Stimulated activated CD8-positive, alpha-beta memory T cell treated with anti-CD3 and anti-CD28 coated beads, Interleukin-15, amount 100 ng/mL, for 1 hour (primary cell): ENCODE results near the gene CAMKK1.
"Not testable (repeated sequence)": the region's sequence is repeated elsewhere in the genome, so short reads cannot be mapped to it uniquely, and the experiment has no call there.

ENCODE experiments used
- DNase-seq: peaks from one replicate; pipeline ENCODE4 v3.0.0-alpha.2; 2020; ENCODE audit warnings: low read depth

CAMKK1 gene

DNA sequence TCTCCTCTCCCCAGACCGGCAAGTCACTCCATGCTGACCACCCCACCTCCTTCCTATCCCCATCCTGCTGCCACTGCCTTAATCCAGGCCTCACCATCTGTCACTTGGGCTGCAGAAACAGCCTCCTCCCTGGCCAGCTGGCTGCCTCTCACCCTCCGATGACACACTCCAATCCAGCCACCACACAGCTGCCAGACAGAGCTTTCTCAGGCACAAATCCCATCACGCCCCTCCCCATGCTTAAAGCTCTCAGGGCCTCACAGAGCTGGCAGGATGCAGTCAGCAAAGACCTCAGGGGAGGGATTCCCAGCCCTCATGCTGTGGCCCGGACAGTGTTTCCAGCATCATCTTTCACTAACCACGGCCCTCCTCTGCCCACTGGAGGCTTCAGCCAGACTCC is 13.7 kb downstream of the CAMKK1 start:
- no peak for DNase-seq

DNA sequence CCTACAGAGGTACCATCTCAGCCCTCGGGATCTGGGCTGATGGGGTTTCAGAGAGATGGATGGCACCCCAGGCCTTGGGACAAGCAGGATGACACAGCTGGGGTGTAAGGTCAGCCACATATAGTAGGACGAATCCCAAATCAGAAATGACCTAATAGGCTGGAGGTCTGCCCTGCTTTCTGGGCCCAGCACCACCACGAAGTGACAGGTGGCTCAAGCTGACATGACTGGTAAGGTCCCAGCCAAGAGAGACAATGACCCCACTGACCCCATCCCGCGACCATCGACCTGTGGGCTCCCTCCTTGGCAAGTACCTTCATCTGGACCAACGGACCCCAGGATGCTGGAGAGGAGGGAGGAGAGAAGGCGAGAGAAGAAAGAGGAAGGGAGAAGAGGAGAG is 15.6 kb downstream of the CAMKK1 start:
- DNase-seq = no peak

DNA sequence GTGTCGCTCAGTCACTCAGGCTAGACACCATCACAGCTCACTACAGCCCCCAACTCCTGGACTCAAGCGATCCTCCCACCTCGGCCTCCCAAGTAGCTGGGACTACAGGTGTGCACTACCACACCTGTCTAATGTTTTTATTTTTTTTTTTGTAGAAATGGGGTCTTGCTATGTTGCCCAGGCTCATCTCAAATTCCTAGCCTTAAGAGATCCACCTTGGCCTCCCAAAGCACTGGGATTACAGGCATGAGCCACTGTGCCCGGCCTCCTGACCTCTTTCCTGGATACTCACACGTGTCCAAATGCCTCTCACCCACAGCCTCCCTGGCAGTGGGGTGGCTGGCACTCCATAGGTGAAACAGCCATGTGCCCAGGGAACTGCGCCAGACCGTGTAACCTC is 17.5 kb downstream of the CAMKK1 start:
- DNase-seq = no peak

DNA sequence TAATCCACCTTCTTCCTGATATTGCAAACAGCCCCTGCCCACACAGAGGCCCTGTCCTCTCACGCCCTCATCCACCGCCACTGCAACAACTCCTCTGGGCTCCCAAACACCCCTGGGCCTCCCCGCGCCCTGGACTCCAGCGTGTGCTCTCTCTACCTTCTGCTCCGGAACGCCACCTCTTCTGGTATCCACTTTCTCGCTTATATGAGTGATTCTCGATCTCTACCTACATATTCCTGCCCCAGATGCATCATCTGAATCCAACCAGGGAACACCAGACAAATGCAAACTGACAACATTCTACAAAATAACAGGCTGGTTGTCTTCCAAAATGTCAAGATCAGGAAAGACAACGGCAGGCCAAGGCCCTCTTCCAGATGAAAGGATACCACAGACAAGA is 19.0 kb downstream of the CAMKK1 start:
- DNase-seq = no peak

DNA sequence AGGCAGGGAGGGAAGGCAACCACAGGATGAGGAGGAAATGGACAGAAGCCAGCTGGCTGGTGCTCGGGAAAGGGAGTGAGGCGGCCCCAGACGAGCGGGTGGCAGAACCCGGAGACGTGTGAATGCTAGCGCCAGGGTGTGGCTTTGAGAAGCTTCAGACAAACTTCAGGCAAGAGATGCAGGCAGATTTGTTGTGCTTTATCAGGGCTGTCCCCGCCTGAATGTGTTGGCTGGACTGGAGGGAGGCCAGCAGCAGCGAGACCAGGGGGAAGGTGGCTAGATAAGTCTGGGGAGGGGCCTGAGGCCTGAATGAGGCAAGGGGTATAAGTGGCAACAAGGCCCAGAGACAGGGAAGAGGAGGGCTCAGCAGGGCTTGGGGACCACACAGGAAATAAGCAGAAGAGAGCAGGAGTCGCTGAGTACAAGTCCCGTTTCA is 22.0 kb downstream of the CAMKK1 start:
- DNase-seq = no peak

DNA sequence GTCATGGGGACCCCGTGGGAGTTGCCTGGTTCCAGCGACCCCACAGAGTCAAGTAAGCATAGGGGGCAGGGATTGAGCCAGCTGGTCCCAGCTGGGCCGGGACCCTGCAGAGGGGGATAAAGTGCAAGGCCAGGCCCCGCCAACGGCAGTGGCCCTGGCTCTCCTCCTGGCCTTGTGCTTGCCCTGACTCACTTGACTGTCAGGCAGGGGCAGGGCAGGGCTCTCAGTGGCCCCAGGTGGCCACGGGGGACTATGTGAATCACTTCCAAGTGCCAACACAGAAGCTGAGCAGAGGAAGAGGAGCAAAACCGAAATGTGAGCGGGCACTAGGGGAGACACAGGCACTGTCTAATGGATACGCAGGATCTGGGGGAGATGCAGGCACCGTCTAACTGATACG is 25.2 kb downstream of the CAMKK1 start:
- no peak for DNase-seq

DNA sequence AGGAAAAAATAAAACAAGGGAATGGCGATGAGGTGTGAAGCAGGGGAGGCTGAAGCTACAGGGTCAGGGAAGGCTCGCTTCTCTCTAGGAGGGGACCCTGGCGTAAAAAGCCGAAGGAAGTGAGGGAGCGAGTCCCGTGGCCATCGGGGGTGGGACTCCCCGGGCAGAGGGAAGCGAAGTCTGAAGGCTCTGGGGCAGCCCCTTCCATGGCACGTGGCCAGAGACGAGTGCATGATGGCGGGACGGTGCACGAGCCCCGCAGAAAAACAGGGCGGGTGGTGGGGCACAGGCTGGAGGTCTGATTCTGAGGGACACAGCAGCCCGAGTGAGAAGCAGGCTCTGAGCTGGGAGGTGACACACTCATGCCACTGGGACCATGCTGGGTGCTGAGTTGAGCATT is 25.7 kb downstream of the CAMKK1 start:
- no peak for DNase-seq

DNA sequence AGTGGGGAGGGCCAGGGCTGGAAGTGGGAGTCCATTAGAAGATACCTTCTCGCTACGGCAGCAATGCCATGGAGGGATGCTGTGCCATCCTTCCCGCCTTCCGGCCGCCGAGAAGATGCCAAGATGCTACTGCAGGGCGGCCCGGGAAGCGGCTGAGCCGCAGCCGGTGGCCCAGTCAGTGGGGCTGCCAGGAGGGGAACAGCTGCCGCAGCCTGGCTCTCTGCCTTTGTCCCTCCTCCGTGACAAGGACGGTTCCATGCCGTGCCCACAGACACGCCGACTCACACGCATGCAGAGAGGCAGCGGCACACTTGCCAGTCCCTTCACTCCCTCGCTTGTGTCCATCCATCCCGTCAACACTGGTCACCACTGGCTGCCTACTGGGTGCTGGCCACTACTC is 26.6 kb downstream of the CAMKK1 start:
- DNase-seq = no peak

DNA sequence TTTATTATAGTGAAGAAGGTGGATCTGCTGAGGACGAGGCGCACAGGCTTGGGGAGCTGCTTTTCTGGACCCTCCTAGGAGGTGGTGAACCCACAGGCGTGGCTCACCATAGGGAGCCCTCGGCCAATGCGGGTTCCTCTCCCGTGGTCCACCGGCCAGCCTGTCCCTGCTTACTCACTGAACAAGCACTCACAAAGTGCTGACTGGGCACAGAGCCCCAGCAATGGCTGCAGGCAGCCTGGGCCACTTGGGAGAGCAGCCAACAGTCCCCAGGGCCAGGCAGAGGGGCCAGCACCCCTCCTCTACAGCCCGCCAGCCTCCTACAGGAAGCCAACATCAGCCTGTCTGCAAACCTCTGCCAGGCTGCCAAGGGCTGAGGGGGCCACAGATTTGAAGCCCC is 27.7 kb downstream of the CAMKK1 start:
- no peak for DNase-seq

DNA sequence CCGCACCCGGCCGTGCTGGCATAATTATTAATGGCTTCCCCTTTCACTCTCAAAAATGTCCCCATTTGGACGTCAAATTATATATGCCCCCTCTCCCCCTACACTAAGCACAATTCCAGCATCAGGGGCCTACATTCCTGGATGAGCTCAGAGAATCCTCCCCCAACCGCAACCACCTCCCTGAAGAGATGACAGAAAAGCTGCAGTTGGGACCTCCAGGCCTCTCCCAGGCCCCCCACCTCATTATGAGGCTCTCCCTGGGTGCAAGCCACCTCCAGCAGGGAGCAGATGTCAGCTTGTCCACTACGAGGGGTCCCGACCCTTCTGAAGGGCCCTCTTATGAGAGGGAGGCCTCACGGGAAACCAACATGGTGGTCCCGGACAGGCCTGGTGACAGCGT is 28.3 kb downstream of the CAMKK1 start:
- DNase-seq = no peak

DNA sequence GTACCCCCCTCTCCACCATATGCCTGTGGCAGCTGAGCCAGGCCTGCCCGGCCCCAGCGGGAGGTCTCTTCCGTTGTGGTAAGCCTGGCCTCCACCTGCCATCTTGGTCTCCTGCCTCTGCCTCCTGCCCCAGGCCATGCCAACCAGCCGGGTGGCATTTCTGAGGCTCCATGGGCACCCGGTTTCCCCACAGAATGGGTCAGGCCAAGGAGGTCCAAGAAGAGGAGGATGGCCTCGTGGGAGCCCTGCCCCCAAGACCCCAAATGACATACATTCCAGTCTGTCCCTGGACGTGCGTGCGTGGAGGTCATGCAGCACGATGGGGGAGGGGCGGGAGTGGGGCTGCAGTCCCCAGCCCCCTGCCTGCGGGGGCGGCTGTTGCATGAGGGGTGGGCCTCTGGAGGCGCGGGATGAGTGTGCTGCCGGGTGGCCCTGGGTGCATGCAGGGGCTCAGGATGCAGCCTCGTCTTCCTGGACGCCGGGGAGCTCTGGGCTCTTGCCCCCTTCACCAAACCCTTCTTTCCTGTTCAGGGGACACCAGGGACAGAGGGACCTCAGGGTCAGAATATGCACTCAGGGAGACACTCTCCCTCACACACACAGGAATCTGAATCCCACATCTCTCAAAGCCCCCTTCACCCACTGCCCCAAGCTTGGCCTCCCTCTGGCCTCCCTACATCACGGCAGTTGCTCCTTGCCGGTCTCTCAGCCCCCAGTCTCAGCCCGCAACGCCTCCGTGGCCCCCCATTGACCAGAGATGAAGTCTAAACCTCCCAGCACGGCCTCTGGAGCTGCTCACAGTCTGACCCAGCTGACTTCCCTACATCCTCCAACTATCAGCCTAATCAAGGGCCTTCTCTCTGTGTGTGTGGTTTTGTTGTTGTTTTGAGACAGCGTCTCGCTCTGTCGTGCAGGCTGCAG is 30.8 kb downstream of the CAMKK1 start:
- DNase-seq = no peak

DNA sequence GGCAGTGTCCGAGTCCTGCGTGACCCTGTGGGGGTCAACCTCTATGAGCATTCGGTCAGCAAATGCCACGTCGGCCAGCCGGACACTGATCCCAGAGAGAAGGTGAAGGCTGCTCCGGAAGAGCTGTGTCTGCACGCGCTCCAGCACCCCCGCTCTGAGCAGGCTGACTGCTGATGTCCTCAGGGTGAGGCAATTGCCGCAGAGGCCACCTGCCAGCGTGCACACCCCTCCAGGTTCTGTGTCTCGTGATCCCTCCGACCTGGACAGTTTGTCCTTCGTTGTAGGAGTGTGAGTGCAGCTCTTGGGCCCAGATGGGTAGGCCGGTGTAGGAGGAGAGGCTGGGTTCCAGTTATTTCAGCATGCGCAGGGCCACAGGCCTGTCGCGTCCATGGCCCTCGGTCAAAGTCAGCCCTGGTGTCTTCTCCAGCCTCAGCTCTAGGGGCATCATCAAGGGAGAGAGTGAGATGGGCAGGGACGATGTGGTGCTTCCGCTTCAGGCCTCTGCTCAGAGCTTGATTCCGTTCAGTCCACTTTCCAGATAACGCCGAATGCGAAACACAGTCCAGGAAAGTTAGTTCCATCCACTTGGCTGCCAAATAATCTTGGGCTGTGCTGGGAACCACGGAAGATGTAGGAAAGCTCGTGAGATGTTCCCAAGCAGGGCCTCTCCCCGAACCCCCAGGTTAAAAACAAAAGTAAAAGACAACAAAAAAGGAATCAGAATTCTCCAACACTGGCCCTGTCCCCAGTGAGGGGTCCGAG is 31.7 kb downstream of the CAMKK1 start:
- no peak for DNase-seq

DNA sequence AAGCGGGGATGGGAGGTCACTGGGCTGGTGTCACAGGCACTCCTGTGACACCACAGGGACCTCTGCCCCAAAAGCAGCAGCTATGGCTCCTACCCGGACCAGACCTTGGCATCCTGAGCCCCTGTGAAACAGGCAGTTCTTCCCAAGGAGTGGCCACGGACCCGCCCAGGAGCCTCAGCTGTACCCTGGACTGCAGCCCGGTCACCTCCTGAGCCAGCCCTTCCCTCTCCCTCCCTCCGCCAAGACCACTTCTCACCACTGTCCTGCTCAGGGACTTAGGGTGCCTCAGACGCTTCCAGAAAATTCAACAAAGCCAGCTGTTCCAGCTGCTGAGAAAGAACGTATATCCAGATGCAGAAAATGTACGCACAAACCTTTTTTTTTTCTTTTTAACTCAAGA is 32.9 kb downstream of the CAMKK1 start:
- DNase-seq = no peak

DNA sequence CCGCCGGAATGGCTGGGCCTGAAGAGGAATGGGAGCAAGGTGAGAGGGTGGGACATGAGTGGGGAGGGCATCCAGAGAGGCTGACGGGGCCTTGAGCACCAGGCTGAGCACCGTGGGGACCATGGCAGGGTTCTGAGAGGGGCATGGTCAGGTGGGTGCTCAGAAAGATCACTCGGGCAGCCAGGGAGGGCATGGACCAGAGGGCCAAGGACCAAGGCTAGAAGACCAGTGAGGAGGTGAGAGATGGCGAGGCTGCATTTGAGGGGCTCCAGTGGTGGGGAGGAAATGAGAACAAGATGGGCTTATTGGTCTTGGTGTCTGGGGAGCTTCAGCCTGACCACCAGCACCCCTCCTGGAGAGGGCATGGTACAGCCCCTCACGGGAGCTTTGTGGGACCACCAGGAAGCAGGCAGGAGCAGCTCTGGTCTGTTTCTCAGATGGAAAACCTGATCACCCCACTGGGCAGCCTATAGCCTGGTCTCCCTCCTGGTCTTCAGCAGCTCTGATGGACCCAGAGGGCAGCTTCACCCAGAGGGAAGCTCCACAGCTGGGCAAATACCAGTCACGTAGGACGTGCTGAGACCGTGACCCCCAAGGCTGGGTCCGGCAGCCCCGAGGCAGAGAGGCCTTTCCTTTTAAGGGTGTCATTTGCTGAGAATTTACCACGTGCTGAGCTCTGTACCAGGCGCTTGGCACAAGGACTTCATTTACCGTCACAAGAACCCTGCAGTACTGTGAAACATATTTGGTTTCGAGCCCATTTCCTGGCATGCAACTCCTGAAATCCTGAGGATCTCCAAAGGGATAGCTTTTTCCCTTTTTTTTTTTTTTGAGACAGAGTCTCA is 35.4 kb downstream of the CAMKK1 start:
- no peak for DNase-seq

DNA sequence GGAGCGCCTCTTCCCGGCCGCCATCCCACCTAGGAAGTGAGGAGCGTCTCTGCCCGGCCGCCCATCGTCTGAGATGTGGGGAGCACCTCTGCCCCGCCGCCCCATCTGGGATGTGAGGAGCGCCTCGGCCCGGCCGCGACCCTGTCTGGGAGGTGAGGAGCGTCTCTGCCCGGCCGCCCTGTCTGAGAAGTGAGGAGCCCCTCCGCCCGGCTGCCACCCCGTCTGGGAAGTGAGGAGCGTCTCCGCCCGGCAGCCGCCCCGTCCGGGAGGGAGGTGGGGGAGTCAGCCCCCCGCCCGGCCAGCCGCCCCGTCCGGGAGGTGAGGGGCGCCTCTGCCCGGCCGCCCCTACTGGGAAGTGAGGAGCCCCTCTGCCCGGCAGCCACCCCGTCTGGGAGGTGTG is 38.6 kb downstream of the CAMKK1 start:
- not testable (repeated sequence) for DNase-seq

DNA sequence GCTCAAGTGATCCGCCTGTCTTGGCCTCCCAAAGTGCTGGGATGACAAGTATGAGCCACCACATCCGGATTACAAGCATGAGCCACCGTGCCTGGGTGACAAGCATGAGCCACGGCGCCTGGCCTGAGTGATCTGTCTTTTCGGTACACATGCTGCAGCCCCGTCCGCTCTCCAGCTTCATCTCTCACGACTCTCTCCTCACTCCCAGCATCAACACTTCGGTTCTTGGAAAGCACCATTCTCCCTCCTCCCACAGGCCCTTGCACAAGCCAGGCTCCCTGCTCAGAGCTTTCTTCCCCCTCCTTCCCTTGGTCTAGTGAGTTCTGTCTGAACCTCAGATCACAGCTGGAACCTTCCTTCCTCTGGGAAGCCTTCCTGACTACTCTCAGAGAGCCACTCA is 40.3 kb downstream of the CAMKK1 start:
- DNase-seq = no peak

DNA sequence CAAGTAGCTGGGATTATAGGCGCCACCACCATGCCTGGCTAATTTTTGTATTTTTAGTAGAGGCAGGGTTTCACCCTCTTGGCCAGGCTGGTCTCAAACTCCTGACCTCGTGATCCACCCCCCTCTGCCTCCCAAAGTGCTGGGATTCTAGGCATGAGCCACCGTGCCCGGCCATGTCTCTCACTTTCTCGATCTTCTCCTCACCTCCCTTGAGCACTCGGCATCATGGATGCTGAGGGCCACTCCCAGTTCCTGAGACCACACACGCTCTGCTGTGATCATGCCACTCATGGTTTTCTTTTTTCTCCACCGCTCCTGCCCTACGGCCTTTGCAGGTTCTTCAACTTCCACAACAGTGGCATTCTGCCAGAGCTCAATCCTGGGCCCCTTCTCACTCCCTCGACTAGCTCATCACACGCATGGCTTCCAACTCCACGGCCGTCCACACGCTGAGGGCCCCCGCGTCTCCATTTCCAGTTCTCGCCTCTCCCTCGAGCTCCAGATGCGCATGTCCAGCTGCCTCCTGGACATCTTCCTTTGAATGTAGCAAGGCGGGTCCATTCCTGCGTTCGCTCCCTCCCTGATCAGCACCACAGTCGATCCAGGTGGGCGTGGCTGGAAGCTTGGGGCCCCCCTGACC is 41.3 kb downstream of the CAMKK1 start:
- DNase-seq = no peak

DNA sequence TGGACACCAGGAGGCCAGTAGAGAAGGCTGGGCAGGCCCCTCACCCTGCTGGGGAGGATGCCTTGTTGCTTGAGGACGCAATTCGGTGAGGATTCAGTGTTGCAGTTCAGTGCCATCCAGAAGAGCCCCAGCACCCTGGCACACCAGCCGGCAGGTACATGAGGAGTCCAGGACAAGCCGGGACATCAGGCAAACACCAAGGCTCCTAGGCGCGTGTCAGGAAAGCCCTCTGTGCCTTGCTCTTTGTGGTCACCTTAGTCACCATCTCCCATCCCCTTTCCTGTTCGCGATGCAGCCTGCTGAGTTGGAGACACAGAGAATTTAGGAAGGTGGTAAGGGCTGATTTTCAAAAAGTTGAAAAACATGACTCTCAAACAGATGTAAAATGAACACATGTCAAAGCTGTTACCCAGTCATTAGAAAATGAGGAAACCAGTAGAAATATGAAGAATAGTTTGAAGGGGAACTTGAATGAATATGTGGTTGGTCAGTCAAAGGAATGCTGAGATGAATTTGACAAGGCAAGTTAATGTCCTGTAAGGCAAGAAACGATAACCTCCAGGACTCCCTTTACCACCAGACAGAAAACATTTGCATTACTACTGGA is 44.5 kb downstream of the CAMKK1 start:
- DNase-seq = no peak

DNA sequence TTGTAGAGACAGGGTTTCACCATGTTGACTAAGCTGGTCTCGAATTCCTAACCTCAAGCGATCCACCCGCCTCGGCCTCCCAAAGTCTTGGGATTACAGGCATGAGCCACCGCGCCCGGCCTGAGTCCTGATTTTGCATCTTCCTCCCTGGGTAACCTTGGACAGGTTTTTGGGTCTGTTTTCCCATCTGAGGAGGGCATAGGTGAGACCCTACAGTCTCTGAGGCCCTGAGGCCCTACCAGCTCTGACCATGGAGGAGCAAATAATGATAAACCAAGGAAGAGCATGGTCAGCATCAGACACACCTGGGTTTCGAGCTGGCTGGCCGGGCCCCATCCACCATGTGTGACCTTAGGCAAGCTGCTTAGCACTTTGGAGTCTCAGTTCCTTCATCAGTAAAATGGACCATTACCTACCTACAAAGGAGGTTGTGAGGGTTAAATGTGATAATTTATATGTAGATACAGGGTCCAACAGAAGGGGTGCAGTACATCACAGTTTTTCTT is 45.6 kb downstream of the CAMKK1 start:
- DNase-seq = no peak

DNA sequence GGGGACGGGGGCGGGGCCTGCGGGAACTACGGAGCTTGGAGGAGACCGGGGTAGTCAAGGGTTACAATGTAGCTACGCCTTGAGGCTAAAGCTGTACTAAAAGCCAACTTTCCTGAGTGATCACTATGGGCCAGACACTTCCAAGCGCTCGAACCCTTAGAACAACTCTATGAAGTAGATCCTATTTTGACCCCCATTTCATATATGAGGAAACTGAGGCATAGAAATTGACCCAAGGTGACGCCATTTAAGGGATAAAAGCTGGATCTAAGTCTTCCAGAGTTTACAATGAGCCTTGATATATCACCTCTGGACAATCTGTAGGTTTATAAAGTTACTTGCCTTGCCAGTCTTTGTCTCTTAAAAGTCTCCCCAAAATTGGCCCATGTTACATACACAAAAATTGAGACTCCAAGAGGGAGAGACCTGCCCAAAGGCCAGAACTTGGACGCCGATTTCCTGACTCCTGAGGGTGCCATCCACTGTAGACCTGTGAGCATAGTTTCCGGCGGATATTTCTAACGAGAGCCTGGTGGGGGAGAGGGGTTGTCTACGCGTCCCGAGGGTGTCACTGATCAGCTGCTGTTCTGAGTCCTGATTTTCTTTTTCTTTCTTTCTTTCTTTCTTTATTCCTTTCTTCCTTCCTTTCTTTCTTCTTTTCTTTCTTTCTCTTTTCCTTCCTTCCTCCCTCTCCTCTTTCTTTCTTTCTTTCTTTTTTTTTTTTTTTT is 46.3 kb downstream of the CAMKK1 start:
- DNase-seq = no peak
